GM23338 (cell line): ENCODE data around the gene PWP2. TPM values are rescaled to one million over a fixed set of nuclear protein-coding genes. Genes with fewer than 3 reads are reported as not detected.
A peak's percentile ranks its signal among the peaks of the same experiment; 100 is the strongest.

Experiments
- ATAC-seq: fragments of 200-7000 bp; cut with Tn5 transposase; 3 replicates; pipeline ENCODE4 v1.9.1; 2020
- DNase-seq: peaks from one replicate; pipeline ENCODE4 v3.0.0-alpha.2; 2015; ENCODE audit warnings: low spot score
- H2AFZ ChIP-seq: fragments of 200-600 bp; sonication (generic); 2 replicates; pipeline ENCODE4 v1.8.0; 2016; ENCODE audit warnings: antibody characterized with exemption, mild to moderate bottlenecking, moderate library complexity
- H3F3A ChIP-seq: fragments of 200-600 bp; sonication (generic); replicated peaks from 2 replicates; pipeline ENCODE4 v1.8.0; 2017; ENCODE audit warnings: antibody characterized with exemption, mixed run types, low read depth
- H3K27ac ChIP-seq: fragments of 200-600 bp; sonication (generic); 2 replicates; pipeline ENCODE4 v1.6.1; 2016; ENCODE audit warnings: low read depth
- H3K27me3 ChIP-seq: fragments of 200-600 bp; sonication (generic); 2 replicates; pipeline ENCODE4 v1.8.0; 2016; ENCODE audit warnings: mild to moderate bottlenecking, mixed run types, moderate library complexity; ENCODE audit not compliant: insufficient read depth
- H3K36me3 ChIP-seq: fragments of 200-600 bp; sonication (generic); 2 replicates; pipeline ENCODE4 v1.8.0; 2016; ENCODE audit warnings: mild to moderate bottlenecking; ENCODE audit not compliant: insufficient read depth
- H3K4me1 ChIP-seq: fragments of 200-600 bp; sonication (generic); 2 replicates; pipeline ENCODE4 v1.8.0; 2016; ENCODE audit warnings: mild to moderate bottlenecking, moderate library complexity; ENCODE audit not compliant: insufficient read depth
- H3K4me2 ChIP-seq: fragments of 200-600 bp; sonication (generic); 2 replicates; pipeline ENCODE4 v1.7.1; 2017; ENCODE audit warnings: mixed run types
- H3K4me3 ChIP-seq: fragments of 200-600 bp; sonication (generic); 2 replicates; pipeline ENCODE4 v1.6.1; 2016; ENCODE audit warnings: mixed run types
- H3K79me2 ChIP-seq: fragments of 200-600 bp; sonication (generic); replicated peaks from 2 replicates; pipeline ENCODE4 v1.8.0; 2017; ENCODE audit warnings: mild to moderate bottlenecking; ENCODE audit not compliant: insufficient read depth
- H3K9me2 ChIP-seq: fragments of 200-600 bp; sonication (generic); 2 replicates; pipeline ENCODE4 v1.8.0; 2017; ENCODE audit not compliant: insufficient read depth
- H4K20me1 ChIP-seq: fragments of 200-600 bp; sonication (generic); replicated peaks from 2 replicates; pipeline ENCODE4 v1.8.0; 2017; ENCODE audit warnings: mild to moderate bottlenecking; ENCODE audit not compliant: insufficient read depth
- H3K27ac Mint-ChIP-seq: 2 replicates; pipeline ENCODE4 v1.8.0; 2020; ENCODE audit warnings: inconsistent platforms, mild to moderate bottlenecking, moderate library complexity, mixed read lengths
- H3K27me3 Mint-ChIP-seq: 3 replicates; pipeline ENCODE4 v1.8.0; 2022; ENCODE audit warnings: low read depth, mild to moderate bottlenecking, moderate library complexity, mixed read lengths, inconsistent platforms; ENCODE audit not compliant: insufficient read depth, poor library complexity
- H3K36me3 Mint-ChIP-seq: 3 replicates; pipeline ENCODE4 v1.8.0; 2021; ENCODE audit warnings: low read depth, mild to moderate bottlenecking, inconsistent platforms, moderate library complexity, mixed read lengths
- H3K4me1 Mint-ChIP-seq: 3 replicates; pipeline ENCODE4 v1.8.0; 2020; ENCODE audit warnings: mild to moderate bottlenecking, inconsistent platforms, mixed read lengths
- H3K4me3 Mint-ChIP-seq: 3 replicates; pipeline ENCODE4 v1.8.0; 2021; ENCODE audit warnings: moderate library complexity, mild to moderate bottlenecking, inconsistent platforms, mixed read lengths
- H3K9me3 Mint-ChIP-seq: 3 replicates; pipeline ENCODE4 v1.8.0; 2020; ENCODE audit warnings: moderate library complexity, mild to moderate bottlenecking, inconsistent platforms, mixed read lengths
- CREB1 ChIP-seq: fragments of 250-450 bp; sonication (Bioruptor Pico); IDR thresholded peaks from 2 replicates; pipeline ENCODE4 v1.5.0; 2020; ENCODE audit warnings: low read depth, mild to moderate bottlenecking, moderate library complexity
- ETS1 ChIP-seq: IDR thresholded peaks from 2 replicates; pipeline ENCODE4 v1.6.1; 2016; ENCODE audit warnings: antibody characterized with exemption
- EZH2 ChIP-seq: fragments of 200-600 bp; sonication (generic); IDR thresholded peaks from one replicate; pipeline ENCODE4 v1.8.0; 2017; ENCODE audit warnings: antibody characterized with exemption, mild to moderate bottlenecking, low read depth; ENCODE audit not compliant: unreplicated experiment
- EZH2phosphoT487 ChIP-seq: fragments of 200-600 bp; sonication (generic); IDR thresholded peaks from one replicate; pipeline ENCODE4 v1.8.1; 2018; ENCODE audit warnings: antibody characterized with exemption; ENCODE audit not compliant: unreplicated experiment
- JUNB ChIP-seq: IDR thresholded peaks from one replicate; pipeline ENCODE4 v1.6.1; 2016; ENCODE audit warnings: antibody characterized with exemption; ENCODE audit not compliant: unreplicated experiment
- NANOG ChIP-seq: IDR thresholded peaks from 2 replicates; pipeline ENCODE4 v1.6.1; 2016; ENCODE audit warnings: antibody characterized with exemption, borderline replicate concordance
- POLR2AphosphoS5 ChIP-seq: IDR thresholded peaks from 2 replicates; pipeline ENCODE4 v1.6.1; 2016; ENCODE audit warnings: antibody characterized with exemption, low read depth
- STAT1 ChIP-seq: IDR thresholded peaks from one replicate; pipeline ENCODE4 v1.6.1; 2016; ENCODE audit warnings: antibody characterized with exemption; ENCODE audit not compliant: unreplicated experiment
- ZNF114 ChIP-seq: fragments of 250-450 bp; sonication (Bioruptor Pico); IDR thresholded peaks from 2 replicates; pipeline ENCODE4 v1.5.0; 2020; ENCODE audit warnings: mild to moderate bottlenecking, moderate library complexity
- ZNF331 ChIP-seq: fragments of 250-450 bp; sonication (Bioruptor Pico); IDR thresholded peaks from 2 replicates; pipeline ENCODE4 v1.5.0; 2020; ENCODE audit warnings: low read depth, mild to moderate bottlenecking, moderate library complexity
- ZNF462 ChIP-seq: fragments of 250-450 bp; sonication (Bioruptor Pico); IDR thresholded peaks from 2 replicates; pipeline ENCODE4 v1.5.0; 2020; ENCODE audit warnings: mild to moderate bottlenecking, moderate library complexity
- polyA plus RNA-seq: library from polyadenylated mRNA; unstranded; fragments of >200 nt; fragmentation: Nextera tagmentation; extraction: Ambion mirVana; gene quantifications from 2 replicates; pipeline ENCODE4 v1.2.1, GENCODE V29; 2016
- total RNA-seq: library from RNA; depleted of rRNA; stranded (reverse); fragments of >200 nt; shearing (Covaris generic); gene quantifications from 2 replicates; pipeline ENCODE4 v1.2.3, GENCODE V29; 2014
- TF ChIP-seq, protein P1 (sequence below), 2 experiments: fragments of 200-600 bp in 1 of 2; sonication (generic) in 1 of 2; conservative IDR thresholded peaks; 2 replicates each; pipeline versions ENCODE4 v1.5.1 to v1.6.1; 2016 to 2017; ENCODE audit warnings: antibody characterized with exemption in 2 of 2, low read depth in 2 of 2, mild to moderate bottlenecking in 2 of 2, moderate library complexity in 1 of 2
- TF ChIP-seq, protein P2 (sequence below): IDR thresholded peaks from one replicate; pipeline ENCODE4 v1.6.1; 2018; ENCODE audit warnings: antibody characterized with exemption; ENCODE audit not compliant: unreplicated experiment

PWP2 gene
- total and polyA plus RNA-seq, 2 experiments from 2014 or later: 18.2 to 59.2 TPM

DNA sequence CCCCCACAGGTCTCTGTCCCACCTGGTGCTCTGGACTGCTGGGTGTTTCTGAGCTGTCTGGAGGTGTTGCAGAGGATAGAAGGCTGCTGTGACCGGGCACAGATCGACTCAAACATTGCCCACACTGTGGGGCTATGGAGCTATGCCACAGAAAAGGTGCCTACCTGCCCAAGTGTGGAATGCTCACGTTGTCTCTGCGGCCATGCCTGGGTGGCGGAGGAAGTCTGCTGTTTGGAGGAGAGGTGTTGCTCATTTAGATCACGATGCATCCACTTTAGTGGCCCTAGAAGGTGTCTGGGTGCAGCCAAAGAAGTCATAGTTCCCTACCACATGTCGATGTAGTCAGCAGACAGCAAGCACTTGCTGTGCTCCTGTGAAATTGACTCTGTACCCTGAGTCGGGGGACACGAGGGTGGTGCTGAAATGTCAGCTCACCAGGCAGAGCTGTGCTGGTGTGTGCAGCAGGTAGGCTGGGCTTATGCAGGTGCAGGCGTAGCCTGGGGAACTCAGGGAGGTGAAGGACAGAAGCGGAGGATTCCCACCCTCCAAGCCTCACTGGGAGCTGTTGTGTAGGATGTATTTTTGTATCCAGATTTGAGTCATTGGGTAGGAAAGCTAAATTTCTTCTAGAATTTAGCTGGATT lies 32.8 kb upstream of the PWP2 start:
- peaks cover 7% of the 10 kb centered on the region for H3K79me2 ChIP-seq
- Mint-ChIP-seq H3K9me3 (no peaks in the 10 kb centered on the region), H3K4me1 (peaks cover 13% of the 10 kb centered on the region), H3K36me3 (peaks cover 33% of the 10 kb centered on the region), H3K27ac (peak overlapping the region; percentile 64; the same call in 1 of the 2 replicates), H3K4me3 (no peak overlapping the region), H3K27me3 (peaks cover 7% of the 10 kb centered on the region)
- H2AFZ ChIP-seq: no peak overlapping the region
- peaks cover 4% of the 10 kb centered on the region; the same call in 1 of the 2 replicates for H3K4me1 ChIP-seq
- H3K9me2 ChIP-seq: no peaks in the 10 kb centered on the region
- H4K20me1 ChIP-seq: peaks cover 25% of the 10 kb centered on the region
- TF ChIP-seq ZNF114 (CRISPR knock-in tag) (no peak), CREB1 (CRISPR knock-in tag) (no peak), EZH2phosphoT487 (no peak), STAT1 (no peak), EZH2 (no peak), JUNB (no peak), ZNF462 (CRISPR knock-in tag) (no peak), ETS1 (no peak), NANOG (no peak), ZNF331 (no peak), POLR2AphosphoS5 (no peak)
- TF ChIP-seq, protein P1, sequence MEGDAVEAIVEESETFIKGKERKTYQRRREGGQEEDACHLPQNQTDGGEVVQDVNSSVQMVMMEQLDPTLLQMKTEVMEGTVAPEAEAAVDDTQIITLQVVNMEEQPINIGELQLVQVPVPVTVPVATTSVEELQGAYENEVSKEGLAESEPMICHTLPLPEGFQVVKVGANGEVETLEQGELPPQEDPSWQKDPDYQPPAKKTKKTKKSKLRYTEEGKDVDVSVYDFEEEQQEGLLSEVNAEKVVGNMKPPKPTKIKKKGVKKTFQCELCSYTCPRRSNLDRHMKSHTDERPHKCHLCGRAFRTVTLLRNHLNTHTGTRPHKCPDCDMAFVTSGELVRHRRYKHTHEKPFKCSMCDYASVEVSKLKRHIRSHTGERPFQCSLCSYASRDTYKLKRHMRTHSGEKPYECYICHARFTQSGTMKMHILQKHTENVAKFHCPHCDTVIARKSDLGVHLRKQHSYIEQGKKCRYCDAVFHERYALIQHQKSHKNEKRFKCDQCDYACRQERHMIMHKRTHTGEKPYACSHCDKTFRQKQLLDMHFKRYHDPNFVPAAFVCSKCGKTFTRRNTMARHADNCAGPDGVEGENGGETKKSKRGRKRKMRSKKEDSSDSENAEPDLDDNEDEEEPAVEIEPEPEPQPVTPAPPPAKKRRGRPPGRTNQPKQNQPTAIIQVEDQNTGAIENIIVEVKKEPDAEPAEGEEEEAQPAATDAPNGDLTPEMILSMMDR (conservative IDR thresholded peaks at IDR 0.05; ENCODE audit: low read depth in 2 of 2): no peak
- TF ChIP-seq, protein P2, sequence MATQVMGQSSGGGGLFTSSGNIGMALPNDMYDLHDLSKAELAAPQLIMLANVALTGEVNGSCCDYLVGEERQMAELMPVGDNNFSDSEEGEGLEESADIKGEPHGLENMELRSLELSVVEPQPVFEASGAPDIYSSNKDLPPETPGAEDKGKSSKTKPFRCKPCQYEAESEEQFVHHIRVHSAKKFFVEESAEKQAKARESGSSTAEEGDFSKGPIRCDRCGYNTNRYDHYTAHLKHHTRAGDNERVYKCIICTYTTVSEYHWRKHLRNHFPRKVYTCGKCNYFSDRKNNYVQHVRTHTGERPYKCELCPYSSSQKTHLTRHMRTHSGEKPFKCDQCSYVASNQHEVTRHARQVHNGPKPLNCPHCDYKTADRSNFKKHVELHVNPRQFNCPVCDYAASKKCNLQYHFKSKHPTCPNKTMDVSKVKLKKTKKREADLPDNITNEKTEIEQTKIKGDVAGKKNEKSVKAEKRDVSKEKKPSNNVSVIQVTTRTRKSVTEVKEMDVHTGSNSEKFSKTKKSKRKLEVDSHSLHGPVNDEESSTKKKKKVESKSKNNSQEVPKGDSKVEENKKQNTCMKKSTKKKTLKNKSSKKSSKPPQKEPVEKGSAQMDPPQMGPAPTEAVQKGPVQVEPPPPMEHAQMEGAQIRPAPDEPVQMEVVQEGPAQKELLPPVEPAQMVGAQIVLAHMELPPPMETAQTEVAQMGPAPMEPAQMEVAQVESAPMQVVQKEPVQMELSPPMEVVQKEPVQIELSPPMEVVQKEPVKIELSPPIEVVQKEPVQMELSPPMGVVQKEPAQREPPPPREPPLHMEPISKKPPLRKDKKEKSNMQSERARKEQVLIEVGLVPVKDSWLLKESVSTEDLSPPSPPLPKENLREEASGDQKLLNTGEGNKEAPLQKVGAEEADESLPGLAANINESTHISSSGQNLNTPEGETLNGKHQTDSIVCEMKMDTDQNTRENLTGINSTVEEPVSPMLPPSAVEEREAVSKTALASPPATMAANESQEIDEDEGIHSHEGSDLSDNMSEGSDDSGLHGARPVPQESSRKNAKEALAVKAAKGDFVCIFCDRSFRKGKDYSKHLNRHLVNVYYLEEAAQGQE: no peak
- H3K27me3 ChIP-seq: no peaks in the 10 kb centered on the region
- H3K4me3 ChIP-seq: no peak overlapping the region
- ATAC-seq: no peak
- H3K27ac ChIP-seq: no peak overlapping the region
- H3K4me2 ChIP-seq: no peak overlapping the region
- DNase-seq: no peak
- peaks cover 13% of the 10 kb centered on the region; the same call in 1 of the 2 replicates for H3K36me3 ChIP-seq
- H3F3A ChIP-seq: no peaks in the 10 kb centered on the region
